ENCODE measurements around the gene CASP12.

- TF ChIP-seq PATZ1 (CRISPR knock-in tag; IDR thresholded peaks at IDR 0.05; ENCODE audit: borderline replicate concordance) (no peak), POU6F1 (CRISPR knock-in tag; IDR thresholded peaks at IDR 0.05; ENCODE audit: borderline replicate concordance, low read depth) (no peak), ZNF70 (CRISPR knock-in tag; IDR thresholded peaks at IDR 0.05) (no peak), ISL1 (CRISPR knock-in tag; IDR thresholded peaks at IDR 0.05) (no peak), RARB (CRISPR knock-in tag; IDR thresholded peaks at IDR 0.05) (no peak), CSRNP3 (CRISPR knock-in tag; IDR thresholded peaks at IDR 0.05) (no peak), ZNF8 (CRISPR knock-in tag; IDR thresholded peaks at IDR 0.05) (no peak), ZFP30 (CRISPR knock-in tag; IDR thresholded peaks at IDR 0.05) (no peak)
Measured at GRCh38 chr11:104881117-104881794, 17.0 kb downstream of the CASP12 start.

Data from SK-N-SH treated with all-trans-retinoic acid at 6 μM for 48 hours (cell line).